ENCODE data around the gene AQP1.

GRCh38 chr7:30969604-30969970 lies 57.9 kb downstream of the AQP1 start:
- TF ChIP-seq CTCF (IDR thresholded peaks at IDR 0.05; ENCODE audit: borderline replicate concordance, extremely low read depth, low read length, poor library complexity, severe bottlenecking) (no peak), EZH2 (IDR thresholded peaks at IDR 0.05; ENCODE audit: borderline replicate concordance, low read depth, low read length, severe bottlenecking) (no peak)

Data from DND-41 (cell line).